ENCODE data around the gene INPP5D. TPM values are rescaled to one million over a fixed set of nuclear protein-coding genes. Genes with fewer than 3 reads are reported as not detected.

Gene INPP5D
- total and polyA plus RNA-seq, 2 of the 8 experiments (the other 6 are each of a cell fraction or from before 2014, with no cell fraction given) = 4.5 to 7.1 TPM

GRCh38 chr2:233179848-233180366 lies 119.8 kb downstream of the INPP5D start:
- Histone ChIP-seq H4K91ac (replicated peaks; ENCODE audit: insufficient read length, low read length) (no peak overlapping the region), H2BK5ac (ENCODE audit: low read depth, low read length) (no peak overlapping the region), H3K4me1 (replicated peaks in 1 of 4; ENCODE audit: control insufficient read depth in 3 of 4, insufficient read depth in 4 of 4, low read length in 3 of 4) (no peaks in the 10 kb centered on the region), H4K20me1 (replicated peaks in 1 of 2; ENCODE audit: control insufficient read depth in 1 of 2, insufficient read depth in 2 of 2, low read length in 2 of 2) (peaks cover 0 to 1% of the 10 kb centered on the region in 2 experiments), H3K18ac (ENCODE audit: extremely low read depth, low read length) (no peak overlapping the region), H3K27ac (ENCODE audit: low read depth, low read length) (no peak overlapping the region), H3K79me2 (ENCODE audit: control insufficient read depth in 1 of 2, insufficient read depth in 2 of 2, low read length in 2 of 2) (no peaks in the 10 kb centered on the region), H3K79me1 (ENCODE audit: low read depth, low read length) (no peaks in the 10 kb centered on the region), H4K5ac (ENCODE audit: insufficient read length, low read depth, low read length) (no peak overlapping the region), H2BK15ac (ENCODE audit: low read length) (no peak overlapping the region), H2BK20ac (ENCODE audit: low read length) (no peak overlapping the region), H3K23me2 (ENCODE audit: low read depth, low read length) (peaks cover 8% of the 10 kb centered on the region; the same call in 1 of the 2 replicates), H3K36me3 (ENCODE audit: control insufficient read depth in 2 of 4, insufficient read depth in 4 of 4, low read length in 3 of 4) (peaks cover 0 to 5% (median 1%) of the 10 kb centered on the region in 4 experiments; a peak in 3 of 8 replicates), H2BK12ac (ENCODE audit: low read depth, low read length) (no peak overlapping the region), H2AK5ac (ENCODE audit: low read depth, low read length) (no peak overlapping the region), H3K56ac (replicated peaks; ENCODE audit: insufficient read length, low read depth, low read length) (no peak overlapping the region), H3K14ac (ENCODE audit: insufficient read length) (no peak overlapping the region), H2BK120ac (replicated peaks; ENCODE audit: low read depth, low read length) (no peak overlapping the region), H4K8ac (ENCODE audit: extremely low read depth, insufficient read depth, low read length) (no peak overlapping the region), H3K4me2 (ENCODE audit: insufficient read depth in 1 of 2, low read depth in 2 of 2, low read length in 2 of 2) (no peak overlapping the region), H3K27me3 (replicated peaks in 1 of 4; ENCODE audit: control insufficient read depth in 3 of 4, extremely low read depth in 1 of 4, insufficient read depth in 3 of 4, low read length in 3 of 4) (no peaks in the 10 kb centered on the region), H3K4me3 (ENCODE audit: extremely low read depth in 1 of 4, insufficient read depth in 2 of 4, low read depth in 3 of 4, low read length in 4 of 4) (no peak overlapping the region), H3K4ac (replicated peaks; ENCODE audit: insufficient read length, low read depth, low read length) (no peak overlapping the region), H3K9me3 (ENCODE audit: insufficient read depth in 2 of 2, low read depth in 1 of 2, low read length in 1 of 2) (no peaks in the 10 kb centered on the region), H3K23ac (ENCODE audit: insufficient read length) (no peak overlapping the region), H2AFZ (ENCODE audit: low read length) (no peak overlapping the region), H3K9ac (replicated peaks in 1 of 4; ENCODE audit: extremely low read depth in 1 of 4, low read depth in 3 of 4, low read length in 3 of 4) (no peak overlapping the region)
- CTCF ChIA-PET (ENCODE audit: partially characterized antibody) = interaction anchor here (1.0 kb wide), 1 partner anchor 66 kb away, joined by 3 read pairs; no protein-coding TSS in a partner anchor
- POLR2A ChIA-PET (ENCODE audit: partially characterized antibody) = no interaction called here
- 94% methylated on average over 5 of the region's 5 CpGs; no CpG with 5 or more reads in 1 of the 2 experiments for WGBS, 2 experiments (ENCODE audit: extremely low coverage in 1 of 2, insufficient coverage in 1 of 2, insufficient read length in 1 of 2, insufficient replicate concordance in 2 of 2, low coverage in 1 of 2, low lambda C conversion rate in 2 of 2, missing lambda C conversion rate in 1 of 2)
- FAIRE-seq = no peak
- no peak for TF ChIP-seq CBX8 (IDR thresholded peaks at IDR 0.05; ENCODE audit: borderline replicate concordance, low read depth, low read length)
- no peak for TF ChIP-seq RXRA (IDR thresholded peaks at IDR 0.05; ENCODE audit: insufficient read depth, low read depth, low read length)
- TF ChIP-seq USF2 (IDR thresholded peaks at IDR 0.05; ENCODE audit: low read length) = no peak
- TF ChIP-seq KDM5A (IDR thresholded peaks at IDR 0.05; ENCODE audit: low read length) = no peak
- no peak for TF ChIP-seq RAD21 (IDR thresholded peaks at IDR 0.05 in 1 of 2, conservative IDR thresholded peaks at IDR 0.05 in 1 of 2; ENCODE audit: low read depth in 2 of 2, low read length in 2 of 2)
- no peak for TF ChIP-seq SIRT6 (IDR thresholded peaks at IDR 0.05; ENCODE audit: low read length)
- TF ChIP-seq TAF1 (IDR thresholded peaks at IDR 0.05; ENCODE audit: low read depth, low read length) = no peak
- TF ChIP-seq PHF8 (conservative IDR thresholded peaks at IDR 0.05; ENCODE audit: low read depth, low read length) = no peak
- no peak for TF ChIP-seq SP4 (IDR thresholded peaks at IDR 0.05; ENCODE audit: low read length)
- no peak for TF ChIP-seq SAP30 (IDR thresholded peaks at IDR 0.05; ENCODE audit: insufficient read depth, insufficient replicate concordance, low read length)
- no peak for TF ChIP-seq TCF12 (IDR thresholded peaks at IDR 0.05; ENCODE audit: low read depth, low read length)
- TF ChIP-seq CHD2 (IDR thresholded peaks at IDR 0.05; ENCODE audit: low read length) = no peak
- no peak for DNase-seq (ENCODE audit: low read depth in 1 of 2, low spot score in 2 of 2)

All from H1 (cell line).